Islet of Langerhans (tissue), 1 donor: ENCODE results near the gene PFDN5.
"Not testable (repeated sequence)": the region's sequence is repeated elsewhere in the genome, so short reads cannot be mapped to it uniquely, and the experiment has no call there.

Experiments
- FAIRE-seq: peaks from one replicate; lab custom pipeline; 2011; peaks lifted over from hg19 to GRCh38; lab: Jason Lieb, UNC

The PFDN5 gene

DNA sequence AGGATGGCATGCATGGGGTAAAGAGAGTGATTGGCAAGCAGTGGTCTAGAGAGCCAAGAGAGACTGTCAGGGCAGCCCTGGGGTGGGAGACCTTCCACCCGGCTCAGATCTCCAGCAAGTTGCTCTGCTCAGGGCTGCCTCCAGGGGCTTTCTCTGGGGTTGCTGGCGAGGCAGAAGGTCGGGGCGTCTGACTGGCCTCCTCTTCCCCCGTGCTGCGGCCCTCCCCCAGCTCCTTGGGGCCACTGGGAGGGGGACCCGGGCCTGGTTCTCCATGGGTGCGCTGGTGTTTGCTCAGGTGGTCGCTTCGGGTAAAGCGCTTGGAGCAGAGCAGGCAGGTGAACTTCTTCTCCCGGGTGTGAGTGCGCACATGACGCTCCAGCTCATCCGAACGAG, 32.7 kb downstream of the PFDN5 start:
- no peak for FAIRE-seq

- no peak for FAIRE-seq
Measured at GRCh38 chr12:53330671-53331070, 35.3 kb downstream of the PFDN5 start.

- FAIRE-seq = not testable (repeated sequence)
Measured at GRCh38 chr12:53332339-53332738, 37.0 kb downstream of the PFDN5 start.

DNA sequence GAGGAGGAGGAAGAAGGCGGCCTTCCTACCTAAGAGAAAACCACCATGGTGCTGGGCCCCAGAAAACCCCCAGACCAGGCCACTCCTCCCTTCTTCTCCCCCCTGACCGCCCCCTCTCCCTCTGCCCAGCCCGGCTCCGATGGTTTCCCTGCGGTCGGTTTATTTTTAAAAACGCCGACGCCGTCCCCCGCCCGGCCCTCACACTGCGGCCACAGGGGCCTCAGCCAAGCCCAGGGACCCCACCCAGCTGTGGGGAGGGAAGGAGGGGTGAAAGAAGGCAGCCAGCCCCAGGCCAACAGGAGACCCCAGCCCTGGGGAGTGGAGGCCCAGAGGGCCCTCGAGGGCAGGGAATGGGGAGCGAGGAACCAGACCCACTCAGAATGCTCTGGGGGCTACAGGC, 37.4 kb downstream of the PFDN5 start:
- no peak for FAIRE-seq

DNA sequence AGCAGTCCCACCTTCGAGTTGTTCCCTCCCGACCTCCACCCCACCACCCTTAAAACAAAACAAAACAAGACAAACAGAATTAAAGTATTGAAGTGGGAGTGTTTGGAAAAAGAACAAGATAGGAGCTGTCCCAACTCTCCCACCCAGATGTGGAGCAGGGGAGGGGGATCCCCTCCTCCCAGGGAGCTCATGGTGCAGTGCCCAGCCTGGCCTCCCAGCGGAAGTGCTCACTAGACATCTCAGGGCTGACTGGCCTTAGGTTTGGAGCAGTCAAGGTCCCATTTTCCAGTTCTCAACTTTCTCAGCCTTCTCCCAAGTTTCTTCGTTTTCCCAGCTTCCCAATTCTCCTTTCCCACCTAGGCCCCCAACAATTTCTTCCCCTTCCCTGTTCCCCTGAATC, 37.9 kb downstream of the PFDN5 start:
- no peak for FAIRE-seq

DNA sequence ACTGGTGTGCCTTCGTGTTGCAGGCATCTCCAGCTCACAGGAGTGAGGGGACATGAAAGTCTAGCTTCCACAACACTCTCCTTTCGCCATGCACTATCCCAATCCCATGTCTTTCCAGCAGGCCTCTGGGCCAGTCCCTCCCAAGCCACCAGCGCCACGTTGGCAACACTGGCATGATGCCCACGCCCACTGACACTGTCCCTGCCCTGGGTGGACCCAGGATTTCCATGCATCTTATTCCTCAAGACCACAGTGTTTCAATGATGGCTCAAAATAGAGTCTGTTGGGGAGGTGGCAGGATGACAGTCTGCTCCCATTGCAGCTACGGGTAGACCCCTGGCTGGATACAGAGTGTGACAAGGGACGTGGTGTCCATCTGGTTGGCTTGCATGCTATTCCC, 38.5 kb downstream of the PFDN5 start:
- no peak for FAIRE-seq

DNA sequence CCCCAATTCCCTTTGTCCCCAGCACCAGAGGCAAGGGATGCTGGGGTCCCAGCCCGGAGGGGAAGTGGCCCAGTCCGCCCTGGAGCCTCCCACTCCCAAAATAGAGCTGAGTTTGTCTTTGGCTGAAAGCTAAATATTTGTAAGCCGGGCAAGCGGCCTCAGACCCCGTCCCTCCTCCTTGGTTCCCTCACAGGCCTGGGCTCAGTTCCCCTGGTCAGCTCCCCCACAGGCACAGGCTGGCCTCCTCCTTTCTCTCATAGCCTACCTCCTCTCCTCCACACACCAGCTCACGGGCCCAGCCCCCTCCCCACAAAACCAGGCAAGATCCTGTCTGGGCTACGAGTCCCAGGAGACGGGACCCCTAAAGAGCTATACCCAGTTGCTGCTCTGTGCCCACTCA, 39.5 kb downstream of the PFDN5 start:
- no peak for FAIRE-seq

- no peak for FAIRE-seq
Measured at GRCh38 chr12:53336181-53336681, 40.9 kb downstream of the PFDN5 start, which contains the start of gene SP7. Gene SP7, minus strand, starts transcription at chr12:53336354. Its CDS starts 708 bp downstream, at chr12:53335646.

GRCh38 chr12:53338017-53338416, 42.7 kb downstream of the PFDN5 start:
- no peak for FAIRE-seq

DNA sequence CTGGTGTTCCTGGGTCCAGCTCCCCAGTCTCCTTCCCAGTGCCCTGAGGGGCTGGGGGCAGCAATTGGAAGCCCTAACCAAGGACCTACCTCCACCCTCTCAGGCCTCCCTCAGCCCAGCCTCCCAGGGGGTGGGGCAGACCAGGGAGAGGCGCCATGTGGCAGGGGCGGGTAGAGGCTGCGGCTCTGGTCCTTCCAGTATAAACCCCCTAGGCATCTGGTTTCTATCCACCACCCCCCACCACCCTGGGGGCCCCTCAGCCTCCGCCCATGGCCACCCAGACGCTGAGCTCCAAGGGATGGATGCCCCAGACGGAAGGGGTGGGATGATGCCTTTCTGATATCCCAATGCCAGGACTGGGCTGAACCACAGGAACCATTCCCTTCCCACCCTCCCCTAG, 43.6 kb downstream of the PFDN5 start:
- no peak for FAIRE-seq

DNA sequence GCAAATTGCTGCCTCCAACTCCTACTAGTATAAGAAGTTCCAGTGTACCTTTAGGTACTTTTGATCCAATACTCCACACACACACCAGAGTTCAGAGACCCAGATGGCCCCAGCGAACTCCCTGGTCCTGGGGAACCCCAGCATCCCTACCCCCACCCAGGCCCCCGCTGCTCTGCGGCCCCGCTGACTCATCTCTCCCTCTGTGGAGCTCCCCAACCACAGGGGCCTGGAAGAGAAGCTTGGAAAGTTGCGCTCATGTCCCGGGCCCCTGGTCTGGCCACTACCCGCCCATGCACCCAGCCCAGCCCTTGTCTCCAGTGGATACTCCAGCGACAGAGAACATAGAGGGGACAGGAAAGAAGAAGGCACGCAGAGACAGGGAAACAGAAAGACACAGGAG, 45.1 kb downstream of the PFDN5 start:
- FAIRE-seq = no peak

GRCh38 chr12:53343449-53343848, 48.1 kb downstream of the PFDN5 start:
- FAIRE-seq = no peak

DNA sequence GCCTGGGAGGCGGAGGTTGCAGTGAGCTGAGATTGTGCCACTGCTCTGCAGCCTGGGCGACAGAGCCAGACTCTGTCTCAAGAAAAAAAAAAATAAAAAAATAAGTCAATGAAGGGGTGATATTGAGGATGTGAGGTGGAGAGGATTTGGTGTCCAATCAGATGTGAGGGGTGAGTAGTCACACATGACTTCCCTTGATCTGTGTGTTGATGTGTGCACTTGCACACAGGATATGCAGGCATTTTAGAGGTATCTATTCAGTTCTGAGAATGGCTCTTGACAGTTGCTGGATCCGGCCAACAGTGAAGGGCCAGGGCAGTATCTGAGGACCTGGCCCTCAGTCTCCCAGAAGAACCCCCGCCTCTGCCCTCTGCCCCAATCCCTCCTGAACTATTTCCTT, 48.6 kb downstream of the PFDN5 start:
- no peak for FAIRE-seq

- FAIRE-seq = no peak
Measured at GRCh38 chr12:53344487-53344823, 49.1 kb downstream of the PFDN5 start.

- FAIRE-seq = no peak
Measured at GRCh38 chr12:53344824-53345485, 49.6 kb downstream of the PFDN5 start.

GRCh38 chr12:53345486-53346188, 50.3 kb downstream of the PFDN5 start:
- no peak for FAIRE-seq

DNA sequence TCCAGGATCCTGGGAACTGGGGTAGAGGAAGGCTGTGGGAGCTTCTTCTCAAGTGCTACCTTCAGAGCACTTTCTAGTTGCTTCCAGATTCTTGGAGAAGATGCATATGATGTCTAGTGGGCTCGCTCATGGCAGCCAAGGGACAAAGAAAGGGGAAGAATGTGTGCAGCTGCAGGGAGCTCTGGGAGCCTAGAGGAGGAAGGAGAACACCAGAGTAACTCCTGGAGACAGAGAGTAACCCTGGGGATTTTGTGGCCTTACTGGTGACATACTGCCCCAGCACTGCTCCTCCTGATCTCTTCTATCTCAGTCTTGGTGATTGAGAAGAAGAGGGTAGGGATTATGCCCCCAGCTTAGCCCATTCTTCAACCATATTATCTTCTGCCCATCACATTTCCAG, 51.1 kb downstream of the PFDN5 start:
- FAIRE-seq = no peak

DNA sequence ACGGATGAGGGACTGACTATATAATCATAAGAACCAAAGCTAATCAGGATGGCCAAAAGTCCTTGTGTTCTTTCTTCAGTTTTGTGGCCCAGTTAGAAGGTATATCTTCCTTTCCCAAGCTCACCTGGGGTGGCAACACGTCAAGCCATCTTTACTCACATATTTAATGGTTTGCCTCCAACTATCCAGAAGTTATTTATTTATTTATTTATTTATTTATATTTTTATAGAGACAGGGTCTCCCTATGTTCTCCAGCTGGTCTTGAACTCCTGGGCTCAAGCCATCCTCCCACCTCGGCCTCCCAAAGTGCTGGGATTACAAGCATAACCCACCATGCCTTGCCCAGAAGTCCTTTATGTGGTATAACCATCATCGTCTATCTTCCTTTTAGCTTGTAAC, 52.6 kb downstream of the PFDN5 start:
- FAIRE-seq = no peak
